Lung (tissue), 12 donors: ENCODE measurements around the gene GASK1A. TPM values are rescaled to one million over a fixed set of nuclear protein-coding genes. Genes with fewer than 3 reads are reported as not detected.

ENCODE experiments used
- ATAC-seq: fragments of 200-7000 bp; cut with Tn5 transposase; one replicate; pipeline ENCODE4 v1.9.1; 2020; ENCODE audit warnings: moderate number of reproducible peaks; ENCODE audit not compliant: insufficient read depth, low FRiP score
- DNase-seq, 3 donors: peaks; one replicate each; pipeline ENCODE4 v3.0.0-alpha.2; 2013 to 2017
- H3K27ac ChIP-seq, 2 donors: one replicate each; pipeline ENCODE4 v1.5.1; 2013; ENCODE audit warnings: mild to moderate bottlenecking in 2 of 2, moderate library complexity in 2 of 2, control low read depth in 1 of 2, inconsistent platforms in 1 of 2, low read depth in 1 of 2, low read length in 1 of 2
- H3K27me3 ChIP-seq, 3 donors: one replicate each; pipeline ENCODE4 v1.5.1; 2013; ENCODE audit warnings: low read length in 2 of 3; ENCODE audit not compliant: control insufficient read depth in 3 of 3, insufficient read depth in 3 of 3
- H3K36me3 ChIP-seq, 4 donors: one replicate each; pipeline ENCODE4 v1.5.1; 2013; ENCODE audit warnings: low read length in 4 of 4, mild to moderate bottlenecking in 1 of 4, moderate library complexity in 1 of 4; ENCODE audit not compliant: control insufficient read depth in 4 of 4, insufficient read depth in 4 of 4
- H3K4me1 ChIP-seq, 5 donors: one replicate each; pipeline ENCODE4 v1.5.1; 2013; ENCODE audit warnings: low read length in 5 of 5, mild to moderate bottlenecking in 2 of 5, moderate library complexity in 1 of 5; ENCODE audit not compliant: control insufficient read depth in 5 of 5, insufficient read depth in 5 of 5
- H3K4me3 ChIP-seq: one replicate; pipeline ENCODE4 v1.5.1; 2013; ENCODE audit warnings: mild to moderate bottlenecking, control low read depth, moderate library complexity
- H3K9ac ChIP-seq, 2 donors: one replicate each; pipeline ENCODE4 v1.5.1; 2013; ENCODE audit warnings: low read length in 2 of 2, control low read depth in 1 of 2; ENCODE audit not compliant: insufficient read depth in 1 of 2
- H3K9me3 ChIP-seq, 4 donors: one replicate each; pipeline ENCODE4 v1.5.1; 2013; ENCODE audit warnings: low read length in 3 of 4, mild to moderate bottlenecking in 1 of 4, moderate library complexity in 1 of 4; ENCODE audit not compliant: control insufficient read depth in 4 of 4, insufficient read depth in 3 of 4
- CTCF ChIP-seq: IDR thresholded peaks from 2 replicates; pipeline ENCODE4 v1.5.1; 2012; ENCODE audit warnings: mild to moderate bottlenecking; ENCODE audit errors: control extremely low read depth, extremely low read depth
- WGBS, 2 donors: extraction: QIAGEN DNeasy Blood & Tissue Kit; methylation state at CpG; one replicate each; pipeline ENCODE4 v1.1.7; 2013; 5-methylcytosine and 5-hydroxymethylcytosine counted together
- polyA plus RNA-seq, 2 donors: library from polyadenylated mRNA; stranded (reverse); fragments of 200-250 nt; gene quantifications; one replicate each; pipeline ENCODE4 v1.2.1, GENCODE V29; 2013
- total RNA-seq, 2 donors: library from RNA; depleted of rRNA in 1 of 2; stranded (reverse); fragments of >200 nt in 1 of 2; gene quantifications; one replicate each; pipeline ENCODE4 v1.2.1, GENCODE V29; 2014 to 2021
- donor health status: control.
- donor health status: control.
- donor health status: Bipolar disorder and iron deficiency.
- donor health status: healthy.
- donor health status: DM: yes; HTN: yes; CAD: no.

The GASK1A gene
- total and polyA plus RNA-seq, 4 donors = 1.5 to 16.1 (median 5.1) TPM

GRCh38 chr3:43015991-43016865 lies 37.1 kb downstream of the GASK1A start:
- DNase-seq (no peak), ATAC-seq (no peak)
- Histone ChIP-seq H3K36me3 (no peaks in the 10 kb centered on the region), H3K9me3 (peaks cover 0 to 55% (median 0%) of the 10 kb centered on the region in 4 donors), H3K4me1 (peaks cover 0 to 2% (median 0%) of the 10 kb centered on the region in 5 donors), H3K27ac (peak overlapping the region in 1 of 2 donors; percentile 9), H3K27me3 (no peaks in the 10 kb centered on the region), H3K4me3 (no peak overlapping the region), H3K9ac (no peak overlapping the region)
- no peak for TF ChIP-seq CTCF
- WGBS, 2 donors = 24 to 50% methylated on average over 5 of the region's 5 CpGs

GRCh38 chr3:43017004-43017403 lies 37.9 kb downstream of the GASK1A start:
- Histone ChIP-seq H3K4me3 (no peak overlapping the region), H3K4me1 (peaks cover 0 to 2% (median 0%) of the 10 kb centered on the region in 5 donors), H3K9ac (no peak overlapping the region), H3K27ac (no peak overlapping the region), H3K36me3 (no peaks in the 10 kb centered on the region), H3K27me3 (no peaks in the 10 kb centered on the region), H3K9me3 (peaks cover 0 to 49% (median 0%) of the 10 kb centered on the region in 4 donors)
- WGBS, 2 donors = 87 to 91% methylated on average over 1 of the region's 1 CpG
- ATAC-seq = no peak
- TF ChIP-seq CTCF = no peak
- DNase-seq = no peak

DNA sequence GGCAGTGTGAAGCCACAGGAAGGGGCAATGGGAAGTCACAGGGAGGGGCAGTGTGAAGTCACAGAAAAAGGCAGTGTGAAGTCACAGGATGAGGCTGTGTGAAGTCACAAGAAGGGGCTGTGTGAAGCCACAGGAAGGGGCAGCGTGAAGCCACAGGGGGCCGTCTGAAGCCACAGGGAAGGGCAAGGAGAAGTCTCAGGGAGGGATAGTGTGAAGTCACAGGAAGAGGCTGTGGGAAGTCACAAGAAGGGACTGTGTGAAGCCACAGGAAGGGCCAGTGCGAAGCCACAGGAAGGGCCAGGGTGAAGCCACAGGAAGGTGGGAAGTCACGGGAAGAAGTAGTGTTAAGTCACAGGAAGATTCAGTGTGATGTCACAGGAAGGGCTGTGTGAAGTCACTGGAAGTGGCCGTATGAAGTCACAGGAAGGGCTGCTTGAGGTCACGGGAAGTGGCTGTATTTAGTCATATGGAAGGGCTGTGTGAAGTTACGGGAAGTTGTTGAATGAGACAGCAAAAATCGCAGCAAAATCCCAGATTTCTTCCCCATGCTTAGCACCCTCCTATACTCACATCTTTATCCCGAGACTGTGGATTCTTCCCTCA lies 38.6 kb downstream of the GASK1A start:
- WGBS, 2 donors = 79 to 84% methylated on average over 9 of the region's 9 CpGs
- Histone ChIP-seq H3K27me3 (no peaks in the 10 kb centered on the region), H3K9ac (no peak overlapping the region), H3K4me3 (no peak overlapping the region), H3K4me1 (peaks cover 0 to 2% (median 0%) of the 10 kb centered on the region in 5 donors), H3K36me3 (no peaks in the 10 kb centered on the region), H3K9me3 (peaks cover 0 to 45% (median 0%) of the 10 kb centered on the region in 4 donors), H3K27ac (no peak overlapping the region)
- ATAC-seq (no peak), DNase-seq (no peak)
- TF ChIP-seq CTCF = no peak
